Left lung (tissue), 10 donors: ENCODE data around the gene KLHL18. TPM values are rescaled to one million over a fixed set of nuclear protein-coding genes. Genes with fewer than 3 reads are reported as not detected.

Experiments
- ATAC-seq: fragments of 200-7000 bp; cut with Tn5 transposase; one replicate; pipeline ENCODE4 v1.9.1; 2020; ENCODE audit warnings: moderate library complexity
- DNase-seq, 4 donors: peaks; one replicate each; pipeline ENCODE4 v3.0.0-alpha.2; 2013 to 2020
- H3K27ac ChIP-seq, 2 donors: fragments of 200-600 bp; sonication (generic) in 1 of 2; one replicate each; pipeline versions ENCODE4 v1.5.0 to v1.8.0; 2020 to 2021
- H3K27me3 ChIP-seq, 2 donors: fragments of 200-600 bp; sonication (generic) in 1 of 2; one replicate each; pipeline versions ENCODE4 v1.5.0 to v1.8.0; 2020 to 2021
- H3K36me3 ChIP-seq, 2 donors: fragments of 200-600 bp; sonication (generic) in 1 of 2; one replicate each; pipeline versions ENCODE4 v1.5.0 to v1.8.0; 2020 to 2021
- H3K4me1 ChIP-seq, 2 donors: fragments of 200-600 bp; one replicate each; pipeline ENCODE4 v1.8.0; 2021
- H3K4me3 ChIP-seq, 2 donors: fragments of 200-600 bp; sonication (generic) in 1 of 2; one replicate each; pipeline versions ENCODE4 v1.5.0 to v1.8.0; 2020 to 2021; ENCODE audit warnings: mild to moderate bottlenecking in 1 of 2
- H3K9me3 ChIP-seq, 2 donors: fragments of 200-600 bp; sonication (generic) in 1 of 2; one replicate each; pipeline versions ENCODE4 v1.5.0 to v1.8.0; 2020 to 2021
- CTCF ChIP-seq, 2 donors: fragments of 200-600 bp; sonication (generic) in 1 of 2; IDR thresholded peaks; one replicate each; pipeline versions ENCODE4 v1.5.0 to v1.8.0; 2021; ENCODE audit warnings: antibody characterized with exemption in 2 of 2
- intact Hi-C, 2 donors: fragments of 100-400 bp; cut with DNase I; formaldehyde crosslinking; loops; one replicate each; pipeline versions ENCODE4 v1.11.2 to v1.14.2; 2022
- polyA plus RNA-seq, 6 donors: library from polyadenylated mRNA; unstranded; fragments of 120-200 nt; gene quantifications; one replicate each; pipeline ENCODE4 v1.2.1, GENCODE V29; 2013; ENCODE audit not compliant: insufficient read length in 6 of 6
- total RNA-seq, 2 donors: library from RNA; stranded (reverse); fragmentation: NEBNext Ultra II Directional; extraction: Animal tissue kit (Norgen Biotek cat#: 25700); gene quantifications; one replicate each; pipeline ENCODE4 v1.2.1, GENCODE V29; 2021
- donor health status: DM: no; HTN: yes; CAD: no.
- donor health status: DM: no; HTN: no; CAD: no.

Gene KLHL18
- total and polyA plus RNA-seq, 8 donors: 11.9 to 29.5 (median 13.7) TPM

GRCh38 chr3:47394881-47395280 lies 112.1 kb downstream of the KLHL18 start:
- intact Hi-C loops: no loop called here
- H3K27me3 ChIP-seq: no peaks in the 10 kb centered on the region
- ATAC-seq (no peak), DNase-seq (no peak)
- H3K27ac ChIP-seq: peak overlapping the region in 1 of 2 donors; percentile 8
- H3K9me3 ChIP-seq: no peaks in the 10 kb centered on the region
- H3K36me3 ChIP-seq: peaks cover 0 to 31% of the 10 kb centered on the region in 2 donors
- no peak for TF ChIP-seq CTCF (IDR thresholded peaks at IDR 0.05)
- no peak overlapping the region for H3K4me3 ChIP-seq
- peaks cover 4 to 32% of the 10 kb centered on the region in 2 donors for H3K4me1 ChIP-seq

Other genes with a start within 250 kb of the KLHL18 start
- 10 to 100 TPM; 40.1 to 43.8 TPM for gene SETD2, start 118.8 kb upstream of the KLHL18 start, total RNA-seq
- gene SETD2, start 118.8 kb upstream of the KLHL18 start, polyA plus RNA-seq: 10 to 100 TPM; 57.2 to 68.9 (median 63.3) TPM
- 1 to 10 TPM; 8.4 to 9.5 TPM for gene KIF9, start 145 bp upstream of the KLHL18 start, total RNA-seq
- gene KIF9, start 145 bp upstream of the KLHL18 start, polyA plus RNA-seq: 10 to 100 TPM; 13.2 to 19.0 (median 14.7) TPM
- 10 to 100 TPM; 42.1 to 53.5 TPM for gene PTPN23, start 98.1 kb downstream of the KLHL18 start, total RNA-seq
- 10 to 100 TPM; 19.9 to 31.3 (median 24.5) TPM for gene PTPN23, start 98.1 kb downstream of the KLHL18 start, polyA plus RNA-seq
- gene SCAP, start 193.0 kb downstream of the KLHL18 start, total RNA-seq: 10 to 100 TPM; 68.6 to 84.3 TPM
- 10 to 100 TPM; 52.8 to 67.2 (median 58.2) TPM for gene SCAP, start 193.0 kb downstream of the KLHL18 start, polyA plus RNA-seq
- 10 to 100 TPM; 25.7 to 26.8 TPM for gene ELP6, start 230.8 kb downstream of the KLHL18 start, total RNA-seq
- 10 to 100 TPM; 43.1 to 47.5 (median 45.3) TPM for gene ELP6, start 230.8 kb downstream of the KLHL18 start, polyA plus RNA-seq